DND-41 (cell line): Measurements from ENCODE around the gene FN3K.
"Not testable (repeated sequence)": the region's sequence is repeated elsewhere in the genome, so short reads cannot be mapped to it uniquely, and the experiment has no call there.

ENCODE experiments used
- EZH2 ChIP-seq: IDR thresholded peaks from 3 replicates; pipeline ENCODE4 v1.6.1; 2012; ENCODE audit warnings: borderline replicate concordance, low read depth, mild to moderate bottlenecking, moderate library complexity, low read length, inconsistent platforms; ENCODE audit not compliant: severe bottlenecking
- TF ChIP-seq, protein P1 (sequence below): IDR thresholded peaks from 2 replicates; pipeline ENCODE4 v1.5.1; 2012; ENCODE audit warnings: borderline replicate concordance, low read length, moderate library complexity, mild to moderate bottlenecking; ENCODE audit not compliant: poor library complexity, severe bottlenecking; ENCODE audit errors: extremely low read depth

DNA sequence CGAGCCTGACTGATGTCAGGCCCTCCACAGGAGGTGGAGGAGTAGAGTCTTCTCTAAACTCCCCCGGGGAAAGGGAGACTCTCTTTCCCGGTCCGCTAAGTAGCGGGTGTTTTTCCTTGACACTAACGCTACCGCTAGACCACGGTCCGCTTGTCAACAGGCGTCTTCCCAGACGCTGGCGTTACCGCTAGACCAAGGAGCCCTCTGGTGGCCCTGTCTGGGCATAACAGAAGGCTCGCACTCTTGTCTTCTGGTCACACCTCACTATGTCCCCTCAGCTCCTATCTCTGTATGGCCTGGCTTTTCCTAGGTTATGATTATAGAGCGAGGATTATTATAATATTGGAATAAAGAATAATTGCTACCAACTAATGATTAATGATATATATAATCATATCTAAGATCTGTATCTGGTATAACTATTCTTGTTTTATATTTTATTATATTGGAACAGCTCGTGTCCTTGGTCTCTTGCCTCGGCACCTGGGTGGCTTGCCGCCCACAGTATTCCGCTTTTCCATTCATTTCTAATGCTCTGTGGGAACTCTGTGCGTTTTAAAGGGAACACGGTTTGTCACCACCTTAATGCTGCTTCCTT, 42.5 kb downstream of the FN3K start:
- TF ChIP-seq EZH2, result not testable (repeated sequence)
- TF ChIP-seq, protein P1, sequence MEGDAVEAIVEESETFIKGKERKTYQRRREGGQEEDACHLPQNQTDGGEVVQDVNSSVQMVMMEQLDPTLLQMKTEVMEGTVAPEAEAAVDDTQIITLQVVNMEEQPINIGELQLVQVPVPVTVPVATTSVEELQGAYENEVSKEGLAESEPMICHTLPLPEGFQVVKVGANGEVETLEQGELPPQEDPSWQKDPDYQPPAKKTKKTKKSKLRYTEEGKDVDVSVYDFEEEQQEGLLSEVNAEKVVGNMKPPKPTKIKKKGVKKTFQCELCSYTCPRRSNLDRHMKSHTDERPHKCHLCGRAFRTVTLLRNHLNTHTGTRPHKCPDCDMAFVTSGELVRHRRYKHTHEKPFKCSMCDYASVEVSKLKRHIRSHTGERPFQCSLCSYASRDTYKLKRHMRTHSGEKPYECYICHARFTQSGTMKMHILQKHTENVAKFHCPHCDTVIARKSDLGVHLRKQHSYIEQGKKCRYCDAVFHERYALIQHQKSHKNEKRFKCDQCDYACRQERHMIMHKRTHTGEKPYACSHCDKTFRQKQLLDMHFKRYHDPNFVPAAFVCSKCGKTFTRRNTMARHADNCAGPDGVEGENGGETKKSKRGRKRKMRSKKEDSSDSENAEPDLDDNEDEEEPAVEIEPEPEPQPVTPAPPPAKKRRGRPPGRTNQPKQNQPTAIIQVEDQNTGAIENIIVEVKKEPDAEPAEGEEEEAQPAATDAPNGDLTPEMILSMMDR, result peak; percentile 15
